Activated T-cell treated with anti-CD3 and anti-CD28 coated beads for 4 hours (primary cell): ENCODE measurements around the gene SHC3.

ENCODE experiments used
- DNase-seq: peaks from one replicate; pipeline ENCODE4 v3.0.0-alpha.2; 2020

SHC3 gene

GRCh38 chr9:89153232-89154017 lies 25.2 kb downstream of the SHC3 start:
- no peak for DNase-seq

GRCh38 chr9:89149726-89150125 lies 28.9 kb downstream of the SHC3 start:
- DNase-seq, result no peak

- DNase-seq, result no peak
Measured at GRCh38 chr9:89145097-89145496, 33.5 kb downstream of the SHC3 start.

- no peak for DNase-seq
Measured at GRCh38 chr9:89144238-89144637, 34.4 kb downstream of the SHC3 start.

GRCh38 chr9:89143266-89143665 lies 35.4 kb downstream of the SHC3 start:
- DNase-seq, result no peak

- no peak for DNase-seq
Measured at GRCh38 chr9:89139455-89139854, 39.2 kb downstream of the SHC3 start.

GRCh38 chr9:89138463-89139390 lies 39.9 kb downstream of the SHC3 start:
- no peak for DNase-seq

GRCh38 chr9:89137542-89138462 lies 40.8 kb downstream of the SHC3 start:
- DNase-seq, result no peak

- no peak for DNase-seq
Measured at GRCh38 chr9:89135591-89136166, 42.9 kb downstream of the SHC3 start.

- DNase-seq, result no peak
Measured at GRCh38 chr9:89134709-89135108, 43.9 kb downstream of the SHC3 start.

- no peak for DNase-seq
Measured at GRCh38 chr9:89122949-89123348, 55.7 kb downstream of the SHC3 start.

- DNase-seq, result no peak
Measured at GRCh38 chr9:89120704-89121103, 57.9 kb downstream of the SHC3 start.

- DNase-seq, result no peak
Measured at GRCh38 chr9:89116805-89117192, 61.8 kb downstream of the SHC3 start.

- no peak for DNase-seq
Measured at GRCh38 chr9:89116064-89116804, 62.4 kb downstream of the SHC3 start.

- DNase-seq, result no peak
Measured at GRCh38 chr9:89115426-89115825, 63.2 kb downstream of the SHC3 start.

- no peak for DNase-seq
Measured at GRCh38 chr9:89114741-89115140, 63.9 kb downstream of the SHC3 start.

GRCh38 chr9:89113851-89114250 lies 64.8 kb downstream of the SHC3 start:
- no peak for DNase-seq

GRCh38 chr9:89112243-89112642 lies 66.4 kb downstream of the SHC3 start:
- no peak for DNase-seq

GRCh38 chr9:89109666-89110065 lies 69.0 kb downstream of the SHC3 start:
- DNase-seq, result no peak

- no peak for DNase-seq
Measured at GRCh38 chr9:89107406-89107805, 71.2 kb downstream of the SHC3 start.

GRCh38 chr9:89106224-89106851 lies 72.3 kb downstream of the SHC3 start:
- DNase-seq, result no peak
